GM12878 (cell line): ENCODE results near the gene CCNJL. TPM values are rescaled to one million over a fixed set of nuclear protein-coding genes. Genes with fewer than 3 reads are reported as not detected.

Experiments used
- ATAC-seq: fragments of 200-7000 bp; cut with Tn5 transposase; 3 replicates; pipeline ENCODE4 v1.9.1; 2020; ENCODE audit warnings: mild to moderate bottlenecking, moderate library complexity
- BruUV-seq: library from RNA; stranded (reverse); fragments of 400-500 nt; replicated peaks from 2 replicates; lab custom pipeline; 2021; lab: Mats Ljungman, UMichigan
- CTCF ChIA-PET: fragments of 300-600 bp; sonication (Branson Sonifier 250); formaldehyde crosslinking; extraction: SDS; loops from one replicate; lab custom pipeline; 2021; ENCODE audit warnings: inconsistent platforms; lab: Yijun Ruan, JAX
- POLR2A ChIA-PET: fragments of 350-600 bp; formaldehyde crosslinking; extraction: SDS; loops from one replicate; lab custom pipeline; 2021; ENCODE audit warnings: inconsistent platforms; lab: Charles Lee
- RAD21 ChIA-PET: fragments of 300-600 bp; sonication (Branson Sonifier 250); formaldehyde crosslinking; loops from one replicate; lab custom pipeline; 2023; ENCODE audit warnings: antibody characterized with exemption; ENCODE audit not compliant: unreplicated experiment; lab: Charles Lee
- SMC1A ChIA-PET: fragments of 300-600 bp; sonication (Branson Sonifier 250); formaldehyde crosslinking; loops from one replicate; lab custom pipeline; 2023; ENCODE audit not compliant: unreplicated experiment, uncharacterized antibody; lab: Charles Lee
- DNase-seq: peaks from one replicate; pipeline ENCODE4 v3.0.0-alpha.2; 2011; ENCODE audit warnings: low read depth, low spot score
- FAIRE-seq: peaks from 3 replicates; lab custom pipeline; 2011; peaks lifted over from hg19 to GRCh38; lab: Jason Lieb, UNC
- H2AFZ ChIP-seq: 2 replicates; pipeline ENCODE4 v1.6.0; 2011; ENCODE audit warnings: low read depth, low read length, control low read depth; ENCODE audit not compliant: control insufficient read depth
- H3K27ac ChIP-seq: 2 replicates; pipeline ENCODE4 v1.5.1; 2011; ENCODE audit warnings: control low read depth; ENCODE audit not compliant: control insufficient read depth, insufficient read depth
- H3K27me3 ChIP-seq, 2 experiments: replicated peaks in 1 of 2; 2 replicates each; pipeline versions ENCODE4 v1.6.0 to v1.6.1; 2011; ENCODE audit warnings: low read length in 1 of 2; ENCODE audit not compliant: control insufficient read depth in 2 of 2, insufficient read depth in 2 of 2
- H3K36me3 ChIP-seq, 2 experiments: 2 replicates each; pipeline ENCODE4 v1.5.1; 2011; ENCODE audit warnings: low read length in 1 of 2; ENCODE audit not compliant: control insufficient read depth in 2 of 2, insufficient read depth in 2 of 2
- H3K4me1 ChIP-seq: 2 replicates; pipeline ENCODE4 v1.6.1; 2011; ENCODE audit warnings: mild to moderate bottlenecking, low read length, moderate library complexity, mixed read lengths; ENCODE audit not compliant: control insufficient read depth, insufficient read depth
- H3K4me2 ChIP-seq: 2 replicates; pipeline ENCODE4 v1.6.0; 2011; ENCODE audit warnings: control low read depth; ENCODE audit not compliant: control insufficient read depth, insufficient read depth
- H3K4me3 ChIP-seq: fragments of 200-600 bp; sonication (generic); 2 replicates; pipeline ENCODE4 v1.5.1; 2016
- H3K79me2 ChIP-seq: 2 replicates; pipeline ENCODE4 v1.6.0; 2011; ENCODE audit warnings: low read length; ENCODE audit not compliant: control insufficient read depth, insufficient read depth
- H3K9ac ChIP-seq: 2 replicates; pipeline ENCODE4 v1.8.0; 2011; ENCODE audit warnings: low read length, control low read depth, mixed read lengths; ENCODE audit not compliant: control insufficient read depth, insufficient read depth
- H3K9me3 ChIP-seq: replicated peaks from 3 replicates; pipeline ENCODE4 v1.5.1; 2011; ENCODE audit warnings: mild to moderate bottlenecking, low read length; ENCODE audit not compliant: control insufficient read depth, insufficient read depth
- H4K20me1 ChIP-seq: 2 replicates; pipeline ENCODE4 v1.6.0; 2011; ENCODE audit not compliant: control insufficient read depth, insufficient read depth
- BACH1 ChIP-seq: fragments of 450-650 bp; IDR thresholded peaks from 2 replicates; pipeline ENCODE4 v1.6.1; 2017; ENCODE audit warnings: mild to moderate bottlenecking, borderline replicate concordance
- BHLHE40 ChIP-seq, 2 experiments: fragments of 450-650 bp in 1 of 2; IDR thresholded peaks; 2 replicates each; pipeline ENCODE4 v1.6.1; 2011 to 2017; ENCODE audit warnings: low read depth in 2 of 2, borderline replicate concordance in 1 of 2, improper control_type of control experiment in 1 of 2, low read length in 1 of 2, mild to moderate bottlenecking in 1 of 2
- CEBPB ChIP-seq, 2 experiments: fragments of 150-350 bp in 1 of 2; IDR thresholded peaks; 2 replicates each; pipeline ENCODE4 v1.6.1; 2012 to 2014; ENCODE audit warnings: low read depth in 2 of 2, low read length in 2 of 2, borderline replicate concordance in 1 of 2, inconsistent platforms in 1 of 2
- CHD1 ChIP-seq: IDR thresholded peaks from 2 replicates; pipeline ENCODE4 v1.6.1; 2012; ENCODE audit warnings: low read depth, low read length, improper control_type of control experiment
- RAD21 ChIP-seq: IDR thresholded peaks from 2 replicates; pipeline ENCODE4 v1.6.1; 2011; ENCODE audit warnings: mild to moderate bottlenecking, low read depth, low read length, moderate library complexity; ENCODE audit not compliant: insufficient read depth
- RB1 ChIP-seq: fragments of 450-650 bp; formaldehyde crosslinking; IDR thresholded peaks from 2 replicates; pipeline ENCODE4 v1.6.1; 2017; ENCODE audit warnings: mild to moderate bottlenecking, borderline replicate concordance
- RELA ChIP-seq: fragments of 450-650 bp; IDR thresholded peaks from 2 replicates; pipeline ENCODE4 v1.8.0; 2014; ENCODE audit warnings: borderline replicate concordance; ENCODE audit not compliant: partially characterized antibody
- RFX5 ChIP-seq: IDR thresholded peaks from 2 replicates; pipeline ENCODE4 v1.6.1; 2011; ENCODE audit warnings: low read depth, low read length, improper control_type of control experiment
- SMC3 ChIP-seq: IDR thresholded peaks from 2 replicates; pipeline ENCODE4 v1.6.1; 2011; ENCODE audit warnings: low read length, improper control_type of control experiment, borderline replicate concordance
- TCF7 ChIP-seq: IDR thresholded peaks from 2 replicates; pipeline ENCODE4 v1.6.1; 2014; ENCODE audit warnings: antibody characterized with exemption, borderline replicate concordance
- ZSCAN29 ChIP-seq: fragments of 450-650 bp; IDR thresholded peaks from 2 replicates; pipeline ENCODE4 v1.6.1; 2017; ENCODE audit warnings: mild to moderate bottlenecking, moderate library complexity
- WGBS: methylation state at CpG from one replicate; pipeline ENCODE4 v1.1.6; 2016; ENCODE audit warnings: low lambda C conversion rate; ENCODE audit not compliant: insufficient replicate concordance, insufficient coverage; ENCODE audit errors: missing lambda C conversion rate; 5-methylcytosine and 5-hydroxymethylcytosine counted together
- in situ Hi-C: fragments of 300-500 bp; cut with MboI; formaldehyde crosslinking; loops from 9 replicates; pipeline ENCODE4 v1.14.3; 2018; ENCODE audit warnings: mixed read lengths
- intact Hi-C: fragments of 100-400 bp; cut with micrococcal nuclease; formaldehyde crosslinking; loops from one replicate; pipeline ENCODE4 v1.14.2; 2022; ENCODE audit not compliant: unreplicated experiment
- polyA plus RNA-seq, 11 experiments: library from polyadenylated mRNA; depleted of rRNA in 4 of 11; unstranded in 6 of 11; stranded (reverse) in 5 of 11; fragments of >200 nt; fragmentation: Nextera tagmentation in 4 of 11; fragmentation: Illumina TruSeq in 1 of 11; extraction: Ambion mirVana in 4 of 11; extraction: Trizol in 1 of 11; gene quantifications; 1 replicate in 1 of 11; 2 replicates in 10 of 11; pipeline versions ENCODE4 v1.2.1 to v1.2.3, GENCODE V29; 2011 to 2016; ENCODE audit warnings: inconsistent platforms in 2 of 11, missing spikeins in 2 of 11, low read depth in 1 of 11
- total RNA-seq, 4 experiments: library from RNA; depleted of rRNA in 3 of 4; stranded (reverse); fragments of >200 nt in 3 of 4; fragmentation: Illumina TruSeq in 1 of 4; extraction: Trizol in 1 of 4; gene quantifications; 2 replicates each; pipeline versions ENCODE4 v1.2.1 to v1.2.3, GENCODE V29; 2013 to 2021
- TF ChIP-seq, protein P1 (sequence below), 3 experiments: IDR thresholded peaks in 2 of 3; conservative IDR thresholded peaks in 1 of 3; 2 replicates each; pipeline ENCODE4 v1.5.1; 2011; ENCODE audit warnings: low read depth in 3 of 3, low read length in 3 of 3, mild to moderate bottlenecking in 3 of 3, control low read depth in 2 of 3, moderate library complexity in 2 of 3, inconsistent platforms in 1 of 3, mixed read lengths in 1 of 3; ENCODE audit not compliant: control insufficient read depth in 2 of 3, insufficient read depth in 1 of 3; ENCODE audit errors: extremely low read depth in 1 of 3
- TF ChIP-seq, protein P2 (sequence below): fragments of 450-650 bp; IDR thresholded peaks from 2 replicates; pipeline ENCODE4 v1.6.1; 2017; ENCODE audit warnings: borderline replicate concordance

Gene CCNJL
- total and polyA plus RNA-seq, 10 of the 15 experiments (the other 5 are each of a cell fraction or from before 2014, with no cell fraction given): 0.09 to 0.20 (median 0.10) TPM; not detected in 7

DNA sequence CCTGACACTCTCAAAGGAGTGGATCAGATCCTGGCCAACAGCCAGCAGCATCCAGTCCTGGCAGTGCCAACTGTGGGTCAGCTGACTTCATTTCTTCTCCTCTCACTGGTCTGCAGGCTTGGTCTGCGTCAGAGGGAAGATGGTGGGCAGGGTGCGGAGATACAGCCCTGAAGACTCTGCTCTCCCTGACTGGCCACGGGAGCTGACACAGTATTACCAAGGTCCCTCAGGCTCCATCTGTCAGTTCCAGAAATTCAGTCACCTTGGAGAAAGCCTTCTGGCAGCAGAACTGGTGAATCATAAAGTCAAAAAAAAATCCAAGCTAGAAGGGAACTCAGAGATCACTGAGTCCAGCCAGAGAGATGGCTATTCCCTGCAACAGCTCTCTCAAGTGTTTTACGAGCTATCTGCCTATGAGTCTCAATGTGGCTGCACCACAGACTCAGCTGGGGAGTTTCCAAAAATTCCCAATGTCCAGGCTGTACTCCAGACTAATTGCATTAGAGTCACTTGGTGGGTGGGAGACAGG, 30.1 kb upstream of the CCNJL start:
- Histone ChIP-seq H3K27me3 (no peaks in the 10 kb centered on the region), H3K27ac (no peak overlapping the region), H3K4me3 (no peak overlapping the region), H4K20me1 (no peaks in the 10 kb centered on the region), H3K9me3 (no peaks in the 10 kb centered on the region), H3K79me2 (no peaks in the 10 kb centered on the region), H3K4me1 (no peaks in the 10 kb centered on the region), H3K4me2 (no peak overlapping the region), H3K36me3 (no peaks in the 10 kb centered on the region), H3K9ac (no peak overlapping the region), H2AFZ (no peak overlapping the region)
- BruUV-seq: no TSS peak
- ChIA-PET RAD21 (interaction anchor here (0.8 to 6.4 kb wide), 5 partner anchors 99 to 319 kb away, joined by 3 to 81 read pairs (median 37); no protein-coding TSS in a partner anchor), POLR2A (interaction anchor here (0.7 to 1.1 kb wide), 2 partner anchors 142 to 223 kb away, joined by 3 to 8 read pairs; partner anchors contain the start of gene PWWP2A), SMC1A (interaction anchor here (0.9 to 13.7 kb wide), 8 partner anchors 17 to 319 kb away, joined by 3 to 149 read pairs (median 4); partner anchors contain the start of gene FABP6), CTCF (interaction anchor here (0.7 to 10.5 kb wide), 9 partner anchors 23 to 319 kb away, joined by 3 to 162 read pairs (median 4); no protein-coding TSS in a partner anchor)
- intact Hi-C loops: no loop called here
- FAIRE-seq: no peak
- no peak for ATAC-seq
- 79% methylated on average over 4 of the region's 4 CpGs for WGBS
- in situ Hi-C loops: loop anchor here (10.0 kb wide), 1 partner anchor 268 kb away; no protein-coding TSS in a partner anchor
- TF ChIP-seq RELA (no peak), CEBPB (IDR thresholded peaks at IDR 0.05; ENCODE audit: borderline replicate concordance in 1 of 2, low read depth in 2 of 2, low read length in 2 of 2) (no peak), BHLHE40 (IDR thresholded peaks at IDR 0.05; ENCODE audit: borderline replicate concordance in 1 of 2, low read depth in 2 of 2, low read length in 1 of 2) (no peak), RFX5 (no peak), RAD21 (no peak), SMC3 (no peak), RB1 (no peak), ZSCAN29 (no peak), BACH1 (no peak), CHD1 (no peak), TCF7 (no peak)
- TF ChIP-seq, protein P1, sequence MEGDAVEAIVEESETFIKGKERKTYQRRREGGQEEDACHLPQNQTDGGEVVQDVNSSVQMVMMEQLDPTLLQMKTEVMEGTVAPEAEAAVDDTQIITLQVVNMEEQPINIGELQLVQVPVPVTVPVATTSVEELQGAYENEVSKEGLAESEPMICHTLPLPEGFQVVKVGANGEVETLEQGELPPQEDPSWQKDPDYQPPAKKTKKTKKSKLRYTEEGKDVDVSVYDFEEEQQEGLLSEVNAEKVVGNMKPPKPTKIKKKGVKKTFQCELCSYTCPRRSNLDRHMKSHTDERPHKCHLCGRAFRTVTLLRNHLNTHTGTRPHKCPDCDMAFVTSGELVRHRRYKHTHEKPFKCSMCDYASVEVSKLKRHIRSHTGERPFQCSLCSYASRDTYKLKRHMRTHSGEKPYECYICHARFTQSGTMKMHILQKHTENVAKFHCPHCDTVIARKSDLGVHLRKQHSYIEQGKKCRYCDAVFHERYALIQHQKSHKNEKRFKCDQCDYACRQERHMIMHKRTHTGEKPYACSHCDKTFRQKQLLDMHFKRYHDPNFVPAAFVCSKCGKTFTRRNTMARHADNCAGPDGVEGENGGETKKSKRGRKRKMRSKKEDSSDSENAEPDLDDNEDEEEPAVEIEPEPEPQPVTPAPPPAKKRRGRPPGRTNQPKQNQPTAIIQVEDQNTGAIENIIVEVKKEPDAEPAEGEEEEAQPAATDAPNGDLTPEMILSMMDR (IDR thresholded peaks at IDR 0.05 in 2 of 3, conservative IDR thresholded peaks at IDR 0.05 in 1 of 3; ENCODE audit: control insufficient read depth in 2 of 3, extremely low read depth in 1 of 3, insufficient read depth in 1 of 3, low read depth in 3 of 3, low read length in 3 of 3): no peak
- TF ChIP-seq, protein P2, sequence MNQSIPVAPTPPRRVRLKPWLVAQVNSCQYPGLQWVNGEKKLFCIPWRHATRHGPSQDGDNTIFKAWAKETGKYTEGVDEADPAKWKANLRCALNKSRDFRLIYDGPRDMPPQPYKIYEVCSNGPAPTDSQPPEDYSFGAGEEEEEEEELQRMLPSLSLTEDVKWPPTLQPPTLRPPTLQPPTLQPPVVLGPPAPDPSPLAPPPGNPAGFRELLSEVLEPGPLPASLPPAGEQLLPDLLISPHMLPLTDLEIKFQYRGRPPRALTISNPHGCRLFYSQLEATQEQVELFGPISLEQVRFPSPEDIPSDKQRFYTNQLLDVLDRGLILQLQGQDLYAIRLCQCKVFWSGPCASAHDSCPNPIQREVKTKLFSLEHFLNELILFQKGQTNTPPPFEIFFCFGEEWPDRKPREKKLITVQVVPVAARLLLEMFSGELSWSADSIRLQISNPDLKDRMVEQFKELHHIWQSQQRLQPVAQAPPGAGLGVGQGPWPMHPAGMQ: no peak
- DNase-seq: no peak
